KMS-11 (cell line): ENCODE measurements around the gene RAP1GAP2.

Experiments used
- H2AFZ ChIP-seq: fragments of 200-600 bp; sonication (generic); 2 replicates; pipeline ENCODE4 v1.6.1; 2016; ENCODE audit warnings: antibody characterized with exemption, mixed run types, low read depth
- H3K27ac ChIP-seq: fragments of 200-600 bp; sonication (generic); 2 replicates; pipeline ENCODE4 v1.6.1; 2016; ENCODE audit warnings: mild to moderate bottlenecking, mixed run types
- H3K27me3 ChIP-seq: fragments of 200-600 bp; sonication (generic); 2 replicates; pipeline ENCODE4 v1.6.1; 2017; ENCODE audit warnings: mild to moderate bottlenecking, low read depth, mixed run types, moderate library complexity; ENCODE audit not compliant: insufficient read depth
- H3K36me3 ChIP-seq: fragments of 200-600 bp; sonication (generic); 2 replicates; pipeline ENCODE4 v1.6.1; 2017; ENCODE audit warnings: mild to moderate bottlenecking, mixed run types; ENCODE audit not compliant: insufficient read depth
- H3K4me1 ChIP-seq: fragments of 200-600 bp; sonication (generic); 2 replicates; pipeline ENCODE4 v1.6.1; 2016; ENCODE audit warnings: mild to moderate bottlenecking, low read depth, mixed run types; ENCODE audit not compliant: poor library complexity, severe bottlenecking
- H3K4me2 ChIP-seq: fragments of 200-600 bp; sonication (generic); 2 replicates; pipeline ENCODE4 v1.7.0; 2016; ENCODE audit warnings: mild to moderate bottlenecking, mixed run types
- H3K4me3 ChIP-seq: fragments of 200-600 bp; sonication (generic); IDR thresholded peaks from 2 replicates; pipeline ENCODE4 v1.6.1; 2017; ENCODE audit warnings: low read depth, low read length, mixed read lengths; ENCODE audit not compliant: insufficient read depth
- H3K79me2 ChIP-seq: fragments of 200-600 bp; sonication (generic); 2 replicates; pipeline ENCODE4 v1.6.1; 2016; ENCODE audit warnings: low read depth, mixed run types; ENCODE audit not compliant: insufficient read depth
- H3K9ac ChIP-seq: fragments of 200-600 bp; sonication (generic); 2 replicates; pipeline ENCODE4 v1.6.1; 2016; ENCODE audit warnings: mild to moderate bottlenecking, mixed run types
- H4K20me1 ChIP-seq: fragments of 200-600 bp; sonication (generic); 2 replicates; pipeline ENCODE4 v1.6.1; 2016; ENCODE audit warnings: mild to moderate bottlenecking, mixed run types; ENCODE audit not compliant: insufficient read depth
- TF ChIP-seq, protein P1 (sequence below): fragments of 200-600 bp; sonication (generic); conservative IDR thresholded peaks from 2 replicates; pipeline ENCODE4 v1.6.1; 2017; ENCODE audit warnings: low read depth, mild to moderate bottlenecking, antibody characterized with exemption, low read length, moderate library complexity, mixed read lengths

The RAP1GAP2 gene

DNA sequence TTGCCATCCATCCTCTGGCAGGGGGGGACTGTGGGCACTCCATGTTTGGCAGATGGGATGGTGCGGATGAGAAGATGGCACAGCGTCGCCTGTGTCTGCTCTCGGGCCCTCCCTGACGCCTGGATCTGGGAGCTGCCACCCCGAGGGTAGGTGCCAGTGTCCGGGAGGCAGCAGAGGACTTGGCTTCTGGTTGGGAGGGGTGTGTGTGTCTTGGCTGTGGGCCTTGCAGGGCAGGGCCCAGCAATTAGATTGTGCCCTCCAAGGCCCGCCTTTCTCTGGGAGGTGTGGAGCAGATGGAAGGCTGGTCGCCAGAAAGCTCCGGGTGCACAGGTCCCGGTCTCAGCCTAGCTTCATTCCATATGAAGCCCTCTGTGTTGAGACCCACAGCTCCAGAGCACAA lies 1.4 kb downstream of the RAP1GAP2 start:
- Histone ChIP-seq H3K4me2 (no peak overlapping the region), H3K4me1 (no peaks in the 10 kb centered on the region), H3K9ac (no peak overlapping the region), H4K20me1 (no peaks in the 10 kb centered on the region), H2AFZ (no peak overlapping the region), H3K4me3 (no peak overlapping the region), H3K27ac (no peak overlapping the region), H3K79me2 (no peaks in the 10 kb centered on the region), H3K36me3 (no peaks in the 10 kb centered on the region), H3K27me3 (peaks cover 35% of the 10 kb centered on the region)
- TF ChIP-seq, protein P1, sequence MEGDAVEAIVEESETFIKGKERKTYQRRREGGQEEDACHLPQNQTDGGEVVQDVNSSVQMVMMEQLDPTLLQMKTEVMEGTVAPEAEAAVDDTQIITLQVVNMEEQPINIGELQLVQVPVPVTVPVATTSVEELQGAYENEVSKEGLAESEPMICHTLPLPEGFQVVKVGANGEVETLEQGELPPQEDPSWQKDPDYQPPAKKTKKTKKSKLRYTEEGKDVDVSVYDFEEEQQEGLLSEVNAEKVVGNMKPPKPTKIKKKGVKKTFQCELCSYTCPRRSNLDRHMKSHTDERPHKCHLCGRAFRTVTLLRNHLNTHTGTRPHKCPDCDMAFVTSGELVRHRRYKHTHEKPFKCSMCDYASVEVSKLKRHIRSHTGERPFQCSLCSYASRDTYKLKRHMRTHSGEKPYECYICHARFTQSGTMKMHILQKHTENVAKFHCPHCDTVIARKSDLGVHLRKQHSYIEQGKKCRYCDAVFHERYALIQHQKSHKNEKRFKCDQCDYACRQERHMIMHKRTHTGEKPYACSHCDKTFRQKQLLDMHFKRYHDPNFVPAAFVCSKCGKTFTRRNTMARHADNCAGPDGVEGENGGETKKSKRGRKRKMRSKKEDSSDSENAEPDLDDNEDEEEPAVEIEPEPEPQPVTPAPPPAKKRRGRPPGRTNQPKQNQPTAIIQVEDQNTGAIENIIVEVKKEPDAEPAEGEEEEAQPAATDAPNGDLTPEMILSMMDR, result no peak

DNA sequence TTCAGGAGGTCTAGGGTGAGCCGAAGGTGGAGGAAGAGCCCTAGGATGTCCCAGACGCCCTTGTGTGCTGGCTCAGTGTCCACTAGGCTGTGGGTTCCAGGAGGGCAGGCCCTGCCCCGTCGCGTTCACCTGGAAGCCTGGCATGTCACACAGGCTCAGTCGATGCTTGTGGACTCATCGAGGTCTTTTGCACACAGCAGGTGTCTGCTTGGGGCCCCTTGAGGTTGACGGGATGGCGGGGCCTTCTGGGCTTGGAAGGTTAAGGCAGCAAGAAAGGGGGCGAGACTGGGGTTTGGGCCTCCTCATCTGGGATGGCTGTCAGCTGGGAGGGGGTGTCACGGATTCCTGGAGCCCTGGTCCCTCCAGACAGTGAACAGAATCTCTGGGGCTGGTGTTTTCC lies 1.9 kb downstream of the RAP1GAP2 start:
- no peaks in the 10 kb centered on the region for H3K79me2 ChIP-seq
- H3K4me1 ChIP-seq, result no peaks in the 10 kb centered on the region
- H4K20me1 ChIP-seq, result no peaks in the 10 kb centered on the region
- no peak overlapping the region for H3K27ac ChIP-seq
- no peak overlapping the region for H2AFZ ChIP-seq
- no peak overlapping the region for H3K4me3 ChIP-seq
- H3K36me3 ChIP-seq, result no peaks in the 10 kb centered on the region
- H3K9ac ChIP-seq, result no peak overlapping the region
- peaks cover 38% of the 10 kb centered on the region for H3K27me3 ChIP-seq
- TF ChIP-seq, protein P1, result no peak
- H3K4me2 ChIP-seq, result no peak overlapping the region

DNA sequence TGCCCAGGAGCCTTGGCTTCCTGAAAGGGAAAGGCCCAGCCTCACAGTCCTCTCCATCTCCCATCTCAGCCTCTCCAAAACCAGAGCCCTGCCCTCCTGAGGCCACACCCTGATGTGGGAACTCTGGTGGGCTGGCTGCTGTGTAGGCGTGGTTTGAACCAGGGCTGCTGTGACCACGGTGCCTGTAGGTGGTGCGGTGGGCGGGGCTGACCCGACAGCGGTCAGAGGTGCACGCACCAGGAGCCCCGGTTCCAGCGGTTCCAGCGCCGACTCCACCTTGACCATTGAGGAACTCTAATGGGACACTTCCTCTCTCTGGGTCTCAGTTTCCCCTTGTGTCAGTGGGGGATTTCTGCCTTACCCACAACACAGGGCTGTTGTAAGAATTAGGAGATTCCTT lies 2.4 kb downstream of the RAP1GAP2 start:
- no peak overlapping the region for H3K4me3 ChIP-seq
- TF ChIP-seq, protein P1, result no peak
- no peaks in the 10 kb centered on the region for H3K4me1 ChIP-seq
- H3K79me2 ChIP-seq, result no peaks in the 10 kb centered on the region
- H3K4me2 ChIP-seq, result no peak overlapping the region
- H3K36me3 ChIP-seq, result no peaks in the 10 kb centered on the region
- no peak overlapping the region for H3K27ac ChIP-seq
- H2AFZ ChIP-seq, result no peak overlapping the region
- no peak overlapping the region for H3K9ac ChIP-seq
- H4K20me1 ChIP-seq, result no peaks in the 10 kb centered on the region
- peaks cover 42% of the 10 kb centered on the region for H3K27me3 ChIP-seq

DNA sequence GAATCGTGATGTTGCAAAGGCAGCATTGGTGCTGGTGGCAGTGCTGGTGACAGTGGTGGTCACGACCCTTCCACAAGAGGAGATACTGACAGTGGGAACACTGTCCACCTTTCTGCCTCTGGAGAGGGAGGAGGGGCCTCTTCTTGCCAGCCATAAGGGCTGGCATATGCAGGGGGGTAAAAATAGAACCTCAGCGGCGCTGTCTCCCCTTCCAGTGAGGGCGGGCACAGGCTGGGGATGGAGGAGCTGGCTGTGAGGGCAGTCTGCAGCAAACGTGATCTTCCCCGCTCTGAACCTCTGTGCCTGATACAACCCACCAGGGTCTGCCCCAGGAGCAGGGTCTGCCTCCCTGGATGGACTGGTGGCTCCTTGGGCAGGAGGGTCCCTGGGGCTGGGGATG lies 3.4 kb downstream of the RAP1GAP2 start:
- no peak overlapping the region for H3K9ac ChIP-seq
- H3K4me3 ChIP-seq, result no peak overlapping the region
- H2AFZ ChIP-seq, result no peak overlapping the region
- no peaks in the 10 kb centered on the region for H3K4me1 ChIP-seq
- no peaks in the 10 kb centered on the region for H4K20me1 ChIP-seq
- H3K27me3 ChIP-seq, result peaks cover 47% of the 10 kb centered on the region
- H3K36me3 ChIP-seq, result no peaks in the 10 kb centered on the region
- no peak overlapping the region for H3K27ac ChIP-seq
- TF ChIP-seq, protein P1, result no peak
- H3K79me2 ChIP-seq, result no peaks in the 10 kb centered on the region
- no peak overlapping the region for H3K4me2 ChIP-seq
